Natural killer cell (primary cell): Measurements from ENCODE around the gene NCR3LG1. TPM values are rescaled to one million over a fixed set of nuclear protein-coding genes. Genes with fewer than 3 reads are reported as not detected.

Experiments
- ATAC-seq, 3 donors: fragments of 150-1000 bp in 2 of 3; fragments of 200-7000 bp in 1 of 3; cut with Tn5 transposase; 1 replicate in 1 of 3; 2 replicates in 2 of 3; pipeline ENCODE4 v1.10.0; 2021; ENCODE audit warnings: mild to moderate bottlenecking in 2 of 3, moderate library complexity in 2 of 3
- DNase-seq, 2 donors: peaks; one replicate each; pipeline versions ENCODE4 v3.0.0 to v3.0.0-alpha.2; 2013 to 2021; ENCODE audit warnings: mixed read lengths in 1 of 2
- H3K27ac ChIP-seq: one replicate; pipeline ENCODE4 v1.5.1; 2013; ENCODE audit warnings: mild to moderate bottlenecking, low read length
- H3K27me3 ChIP-seq: one replicate; pipeline ENCODE4 v1.6.1; 2013; ENCODE audit warnings: low read length; ENCODE audit not compliant: control insufficient read depth, insufficient read depth
- H3K36me3 ChIP-seq: one replicate; pipeline ENCODE4 v1.6.1; 2013; ENCODE audit warnings: low read length; ENCODE audit not compliant: control insufficient read depth, insufficient read depth
- H3K4me1 ChIP-seq: one replicate; pipeline ENCODE4 v1.6.1; 2013; ENCODE audit warnings: low read length; ENCODE audit not compliant: control insufficient read depth, insufficient read depth
- H3K4me3 ChIP-seq: one replicate; pipeline ENCODE4 v1.5.1; 2013; ENCODE audit warnings: low read length
- H3K9me3 ChIP-seq: one replicate; pipeline ENCODE4 v1.6.1; 2013; ENCODE audit warnings: low read length; ENCODE audit not compliant: control insufficient read depth, insufficient read depth
- H3K27ac Mint-ChIP-seq, 2 donors: one replicate each; pipeline ENCODE4 v1.8.0; 2022; ENCODE audit warnings: mild to moderate bottlenecking in 2 of 2, mixed read lengths in 2 of 2, moderate library complexity in 1 of 2
- H3K27me3 Mint-ChIP-seq, 2 donors: one replicate each; pipeline ENCODE4 v1.8.0; 2022; ENCODE audit warnings: low read depth in 2 of 2, mixed read lengths in 2 of 2
- H3K36me3 Mint-ChIP-seq: one replicate; pipeline ENCODE4 v1.8.0; 2022; ENCODE audit warnings: mixed read lengths
- H3K4me1 Mint-ChIP-seq, 2 donors: one replicate each; pipeline ENCODE4 v1.8.0; 2022; ENCODE audit warnings: mixed read lengths in 2 of 2
- H3K4me3 Mint-ChIP-seq: one replicate; pipeline ENCODE4 v1.8.0; 2022; ENCODE audit warnings: mild to moderate bottlenecking, moderate library complexity, mixed read lengths
- H3K9me3 Mint-ChIP-seq, 2 donors: one replicate each; pipeline ENCODE4 v1.8.0; 2022; ENCODE audit warnings: mixed read lengths in 2 of 2
- WGBS: methylation state at CpG from one replicate; pipeline ENCODE4 v1.1.7; 2013; ENCODE audit warnings: missing lambda C conversion rate; ENCODE audit not compliant: insufficient coverage; 5-methylcytosine and 5-hydroxymethylcytosine counted together
- intact Hi-C: fragments of 100-400 bp; cut with micrococcal nuclease; formaldehyde crosslinking; loops from one replicate; pipeline ENCODE4 v1.14.2; 2022
- total RNA-seq, 4 donors: library from RNA; stranded (reverse); fragments of 120-200 nt in 1 of 4; gene quantifications; one replicate each; pipeline versions ENCODE4 v1.2.3 to v1.2.4, GENCODE V29; 2013 to 2022
- TF ChIP-seq, protein P1 (sequence below): fragments of 200-600 bp; IDR thresholded peaks from one replicate; pipeline ENCODE4 v1.8.0; 2022; ENCODE audit warnings: antibody characterized with exemption

The NCR3LG1 gene
- total RNA-seq, 3 donors from 2014 or later (not counting 1 experiment from before 2014, with no cell fraction given) = 6.3 to 10.1 (median 9.7) TPM

- Mint-ChIP-seq H3K9me3 (no peaks in the 10 kb centered on the region), H3K36me3 (no peaks in the 10 kb centered on the region), H3K4me3 (no peak overlapping the region), H3K27me3 (peaks cover 0 to 7% of the 10 kb centered on the region in 2 donors), H3K27ac (no peak overlapping the region), H3K4me1 (no peaks in the 10 kb centered on the region)
- no peak overlapping the region for H3K4me3 ChIP-seq
- WGBS = 90% methylated on average over 22 of the region's 22 CpGs
- ATAC-seq (no peak), DNase-seq (no peak)
- no peak overlapping the region for H3K27ac ChIP-seq
- no peaks in the 10 kb centered on the region for H3K27me3 ChIP-seq
- H3K36me3 ChIP-seq = no peaks in the 10 kb centered on the region
- intact Hi-C loops = no loop called here
- peaks cover 6% of the 10 kb centered on the region for H3K4me1 ChIP-seq
- H3K9me3 ChIP-seq = no peaks in the 10 kb centered on the region
- TF ChIP-seq, protein P1, sequence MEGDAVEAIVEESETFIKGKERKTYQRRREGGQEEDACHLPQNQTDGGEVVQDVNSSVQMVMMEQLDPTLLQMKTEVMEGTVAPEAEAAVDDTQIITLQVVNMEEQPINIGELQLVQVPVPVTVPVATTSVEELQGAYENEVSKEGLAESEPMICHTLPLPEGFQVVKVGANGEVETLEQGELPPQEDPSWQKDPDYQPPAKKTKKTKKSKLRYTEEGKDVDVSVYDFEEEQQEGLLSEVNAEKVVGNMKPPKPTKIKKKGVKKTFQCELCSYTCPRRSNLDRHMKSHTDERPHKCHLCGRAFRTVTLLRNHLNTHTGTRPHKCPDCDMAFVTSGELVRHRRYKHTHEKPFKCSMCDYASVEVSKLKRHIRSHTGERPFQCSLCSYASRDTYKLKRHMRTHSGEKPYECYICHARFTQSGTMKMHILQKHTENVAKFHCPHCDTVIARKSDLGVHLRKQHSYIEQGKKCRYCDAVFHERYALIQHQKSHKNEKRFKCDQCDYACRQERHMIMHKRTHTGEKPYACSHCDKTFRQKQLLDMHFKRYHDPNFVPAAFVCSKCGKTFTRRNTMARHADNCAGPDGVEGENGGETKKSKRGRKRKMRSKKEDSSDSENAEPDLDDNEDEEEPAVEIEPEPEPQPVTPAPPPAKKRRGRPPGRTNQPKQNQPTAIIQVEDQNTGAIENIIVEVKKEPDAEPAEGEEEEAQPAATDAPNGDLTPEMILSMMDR = no peak
These were observed 45.2 kb downstream of the NCR3LG1 start for GRCh38 chr11:17396598-17397310.

- peaks cover 6% of the 10 kb centered on the region for H3K4me1 ChIP-seq
- Mint-ChIP-seq H3K4me1 (no peaks in the 10 kb centered on the region), H3K27ac (no peak overlapping the region), H3K9me3 (no peaks in the 10 kb centered on the region), H3K4me3 (no peak overlapping the region), H3K27me3 (peaks cover 0 to 7% of the 10 kb centered on the region in 2 donors), H3K36me3 (no peaks in the 10 kb centered on the region)
- TF ChIP-seq, protein P1 = no peak
- no peaks in the 10 kb centered on the region for H3K27me3 ChIP-seq
- ATAC-seq = no peak
- H3K36me3 ChIP-seq = no peaks in the 10 kb centered on the region
- H3K4me3 ChIP-seq = no peak overlapping the region
- no peaks in the 10 kb centered on the region for H3K9me3 ChIP-seq
- intact Hi-C loops = no loop called here
- H3K27ac ChIP-seq = no peak overlapping the region
- DNase-seq = no peak
- WGBS = 91% methylated on average over 14 of the region's 14 CpGs
These were observed 45.9 kb downstream of the NCR3LG1 start for GRCh38 chr11:17397311-17398002.

DNA sequence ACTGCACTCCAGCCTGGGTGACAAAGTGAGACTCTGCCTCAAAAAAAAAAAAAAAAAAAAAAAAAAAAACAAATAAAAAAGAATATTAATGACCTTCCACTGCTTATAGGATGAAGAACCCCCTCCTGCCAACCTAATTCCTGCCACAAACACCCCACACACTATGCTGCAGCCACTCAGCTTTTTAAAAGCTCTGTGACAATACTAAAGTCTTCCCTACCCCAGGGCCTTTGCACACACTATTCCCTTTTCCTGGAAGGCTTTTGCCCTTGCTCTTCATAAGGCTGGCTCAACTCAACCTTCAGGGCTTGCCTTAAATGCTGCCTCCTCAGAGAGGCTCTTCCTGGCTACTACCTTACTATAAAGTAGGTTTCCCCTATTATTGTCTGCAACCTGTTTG is 47.6 kb downstream of the NCR3LG1 start:
- H3K4me3 ChIP-seq = no peak overlapping the region
- Mint-ChIP-seq H3K9me3 (no peaks in the 10 kb centered on the region), H3K4me3 (no peak overlapping the region), H3K4me1 (no peaks in the 10 kb centered on the region), H3K36me3 (no peaks in the 10 kb centered on the region), H3K27me3 (peaks cover 0 to 7% of the 10 kb centered on the region in 2 donors), H3K27ac (no peak overlapping the region)
- no peak for DNase-seq
- peaks cover 6% of the 10 kb centered on the region for H3K4me1 ChIP-seq
- intact Hi-C loops = no loop called here
- ATAC-seq = no peak
- no peaks in the 10 kb centered on the region for H3K9me3 ChIP-seq
- TF ChIP-seq, protein P1 = no peak
- H3K27ac ChIP-seq = no peak overlapping the region
- no peaks in the 10 kb centered on the region for H3K36me3 ChIP-seq
- H3K27me3 ChIP-seq = no peaks in the 10 kb centered on the region
